ENCODE data around the gene PLA2G1B.
"Not testable (repeated sequence)": the region's sequence is repeated elsewhere in the genome, so short reads cannot be mapped to it uniquely, and the experiment has no call there.

The PLA2G1B gene

GRCh38 chr12:120358412-120359100, 31.0 kb upstream of the PLA2G1B start:
- no peak for DNase-seq (ENCODE audit: low spot score)

GRCh38 chr12:120357104-120357503, 29.5 kb upstream of the PLA2G1B start:
- DNase-seq (ENCODE audit: low spot score), result no peak

GRCh38 chr12:120356567-120357030, 29.0 kb upstream of the PLA2G1B start:
- DNase-seq (ENCODE audit: low spot score), result peak; percentile 65

GRCh38 chr12:120353556-120354317, 26.2 kb upstream of the PLA2G1B start:
- no peak for DNase-seq (ENCODE audit: low spot score)

GRCh38 chr12:120353136-120353535, 25.6 kb upstream of the PLA2G1B start:
- no peak for DNase-seq (ENCODE audit: low spot score)

GRCh38 chr12:120352117-120352516, 24.5 kb upstream of the PLA2G1B start:
- DNase-seq (ENCODE audit: low spot score), result no peak

GRCh38 chr12:120350576-120351350, 23.2 kb upstream of the PLA2G1B start:
- DNase-seq (ENCODE audit: low spot score), result no peak

- DNase-seq (ENCODE audit: low spot score), result no peak
These were observed 20.2 kb upstream of the PLA2G1B start for GRCh38 chr12:120347766-120348165.

- DNase-seq (ENCODE audit: low spot score), result no peak
These were observed 19.1 kb upstream of the PLA2G1B start for GRCh38 chr12:120346681-120347080.

- DNase-seq (ENCODE audit: low spot score), result no peak
These were observed 18.5 kb upstream of the PLA2G1B start for GRCh38 chr12:120346031-120346430.

GRCh38 chr12:120343692-120344091, 16.1 kb upstream of the PLA2G1B start:
- DNase-seq (ENCODE audit: low spot score), result no peak

- DNase-seq (ENCODE audit: low spot score), result no peak
These were observed 15.5 kb upstream of the PLA2G1B start for GRCh38 chr12:120343039-120343537.

GRCh38 chr12:120342175-120343038, 14.8 kb upstream of the PLA2G1B start:
- DNase-seq (ENCODE audit: low spot score), result no peak

GRCh38 chr12:120339256-120339655, 11.7 kb upstream of the PLA2G1B start:
- DNase-seq (ENCODE audit: low spot score), result no peak

- no peak for DNase-seq (ENCODE audit: low spot score)
These were observed 10.2 kb upstream of the PLA2G1B start for GRCh38 chr12:120337730-120338129.

GRCh38 chr12:120336392-120336791, 8.8 kb upstream of the PLA2G1B start:
- not testable (repeated sequence) for DNase-seq (ENCODE audit: low spot score)

- not testable (repeated sequence) for DNase-seq (ENCODE audit: low spot score)
These were observed 7.9 kb upstream of the PLA2G1B start for GRCh38 chr12:120335447-120335846.

GRCh38 chr12:120332523-120332922, 4.9 kb upstream of the PLA2G1B start:
- no peak for DNase-seq (ENCODE audit: low spot score)

- no peak for DNase-seq (ENCODE audit: low spot score)
These were observed 4.5 kb upstream of the PLA2G1B start for GRCh38 chr12:120332041-120332440.

GRCh38 chr12:120331390-120331789, 3.8 kb upstream of the PLA2G1B start:
- DNase-seq (ENCODE audit: low spot score), result no peak

- DNase-seq (ENCODE audit: low spot score), result no peak
These were observed 649 bp upstream of the PLA2G1B start for GRCh38 chr12:120328228-120328627.

Measured in pons (tissue), 1 donor.